D721Med (cell line): Measurements from ENCODE around the gene TMEM127.
"Not testable (repeated sequence)": the region's sequence is repeated elsewhere in the genome, so short reads cannot be mapped to it uniquely, and the experiment has no call there.

ENCODE experiments used
- DNase-seq: peaks from one replicate; pipeline ENCODE4 v3.0.0; 2011; ENCODE audit warnings: low spot score; ENCODE audit not compliant: insufficient read length
- FAIRE-seq: peaks from 2 replicates; lab custom pipeline; 2011; peaks lifted over from hg19 to GRCh38; lab: Jason Lieb, UNC
- TF ChIP-seq, protein P1 (sequence below): IDR thresholded peaks from 2 replicates; pipeline ENCODE4 v1.5.1; 2012; ENCODE audit warnings: mild to moderate bottlenecking, control low read depth; ENCODE audit not compliant: insufficient read depth; ENCODE audit errors: missing control alignments

The TMEM127 gene

DNA sequence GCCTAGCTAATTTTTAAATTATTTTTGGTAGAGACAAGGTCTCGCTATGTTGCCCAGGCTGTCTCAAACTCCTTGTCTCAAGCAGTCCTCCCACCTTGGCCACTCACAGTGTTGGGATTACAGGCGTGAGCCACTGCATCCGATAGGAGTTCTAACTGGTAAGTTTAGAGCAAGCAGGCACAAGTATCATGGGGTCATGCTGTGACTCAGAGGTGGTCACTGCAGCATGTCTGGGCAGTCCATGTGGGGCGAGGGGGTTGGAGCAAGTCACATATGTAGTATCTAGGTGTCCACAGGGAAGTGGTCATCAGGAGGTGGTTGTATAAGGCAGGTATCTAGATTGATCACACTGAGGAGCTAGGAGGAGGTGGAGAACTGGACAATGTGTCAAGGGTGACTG lies 34.5 kb downstream of the TMEM127 start:
- TF ChIP-seq, protein P1, sequence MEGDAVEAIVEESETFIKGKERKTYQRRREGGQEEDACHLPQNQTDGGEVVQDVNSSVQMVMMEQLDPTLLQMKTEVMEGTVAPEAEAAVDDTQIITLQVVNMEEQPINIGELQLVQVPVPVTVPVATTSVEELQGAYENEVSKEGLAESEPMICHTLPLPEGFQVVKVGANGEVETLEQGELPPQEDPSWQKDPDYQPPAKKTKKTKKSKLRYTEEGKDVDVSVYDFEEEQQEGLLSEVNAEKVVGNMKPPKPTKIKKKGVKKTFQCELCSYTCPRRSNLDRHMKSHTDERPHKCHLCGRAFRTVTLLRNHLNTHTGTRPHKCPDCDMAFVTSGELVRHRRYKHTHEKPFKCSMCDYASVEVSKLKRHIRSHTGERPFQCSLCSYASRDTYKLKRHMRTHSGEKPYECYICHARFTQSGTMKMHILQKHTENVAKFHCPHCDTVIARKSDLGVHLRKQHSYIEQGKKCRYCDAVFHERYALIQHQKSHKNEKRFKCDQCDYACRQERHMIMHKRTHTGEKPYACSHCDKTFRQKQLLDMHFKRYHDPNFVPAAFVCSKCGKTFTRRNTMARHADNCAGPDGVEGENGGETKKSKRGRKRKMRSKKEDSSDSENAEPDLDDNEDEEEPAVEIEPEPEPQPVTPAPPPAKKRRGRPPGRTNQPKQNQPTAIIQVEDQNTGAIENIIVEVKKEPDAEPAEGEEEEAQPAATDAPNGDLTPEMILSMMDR, result no peak
- DNase-seq (no peak), FAIRE-seq (no peak)

DNA sequence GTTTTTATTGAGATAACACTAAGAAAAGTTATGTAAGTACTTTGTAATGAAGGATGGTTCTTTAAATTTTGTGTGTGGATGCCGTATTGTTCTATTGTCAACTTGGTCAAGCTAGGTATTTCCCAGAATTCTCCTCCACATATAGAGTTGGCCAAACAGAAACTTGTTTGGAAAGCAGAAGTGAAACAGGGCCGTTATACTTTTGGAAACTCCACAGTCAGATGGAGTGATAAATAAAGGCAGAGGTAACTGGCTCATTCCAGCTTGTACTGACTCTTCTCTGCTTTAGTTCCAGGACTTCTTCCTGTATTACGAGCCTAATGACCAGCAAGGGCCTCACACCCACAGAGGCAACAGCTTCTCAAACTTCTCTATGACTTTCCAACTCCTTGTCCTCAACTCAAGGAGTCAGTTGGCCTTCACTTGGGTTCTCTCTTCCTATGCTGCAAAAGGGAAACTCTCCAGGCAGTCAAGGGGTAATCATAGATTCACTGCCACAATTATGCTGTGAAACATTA lies 40.7 kb downstream of the TMEM127 start:
- FAIRE-seq (no peak), DNase-seq (no peak)

DNA sequence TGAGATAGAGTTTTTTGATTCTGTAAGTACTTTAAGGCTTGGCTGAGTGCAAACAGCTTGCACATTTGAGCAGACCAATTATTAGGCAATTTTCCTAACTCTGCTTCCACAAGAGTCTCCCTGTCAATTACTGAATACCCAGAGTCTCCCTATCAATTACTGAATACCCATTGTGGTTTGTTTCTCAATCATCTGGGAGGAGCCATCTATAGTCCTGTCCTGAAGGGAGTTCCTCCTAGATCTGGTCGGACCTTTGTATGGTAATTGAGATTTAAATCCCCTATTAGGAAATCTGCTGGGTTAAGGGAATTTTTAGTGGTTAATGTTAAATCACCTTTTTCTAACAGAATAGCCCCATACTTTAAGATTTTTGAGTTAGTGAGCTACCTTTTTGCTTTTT lies 44.7 kb downstream of the TMEM127 start:
- not testable (repeated sequence) for DNase-seq, FAIRE-seq

More for the DNA sequence above, 40.7 kb downstream of the TMEM127 start:
- TF ChIP-seq, protein P1, result no peak

DNA sequence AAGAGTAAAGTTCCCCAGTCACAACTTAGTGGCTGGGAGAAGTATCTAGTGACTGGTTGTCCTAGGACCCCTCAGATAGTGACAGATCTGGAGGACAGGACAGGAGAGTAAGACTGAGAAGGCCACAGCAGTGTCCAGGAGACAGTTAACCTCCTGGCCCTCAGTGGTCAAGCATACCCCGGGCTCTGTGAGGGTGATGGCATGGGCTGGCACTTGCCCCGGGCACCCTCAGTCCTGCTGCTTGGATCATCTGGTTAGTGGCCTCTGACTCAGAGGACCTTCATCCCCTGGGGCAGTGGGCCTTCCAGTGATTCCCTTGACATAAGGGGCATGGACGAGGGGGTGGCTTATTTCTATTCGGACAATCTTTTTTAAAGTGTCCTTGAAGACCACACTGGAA lies 45.8 kb downstream of the TMEM127 start:
- DNase-seq, result not testable (repeated sequence)

DNA sequence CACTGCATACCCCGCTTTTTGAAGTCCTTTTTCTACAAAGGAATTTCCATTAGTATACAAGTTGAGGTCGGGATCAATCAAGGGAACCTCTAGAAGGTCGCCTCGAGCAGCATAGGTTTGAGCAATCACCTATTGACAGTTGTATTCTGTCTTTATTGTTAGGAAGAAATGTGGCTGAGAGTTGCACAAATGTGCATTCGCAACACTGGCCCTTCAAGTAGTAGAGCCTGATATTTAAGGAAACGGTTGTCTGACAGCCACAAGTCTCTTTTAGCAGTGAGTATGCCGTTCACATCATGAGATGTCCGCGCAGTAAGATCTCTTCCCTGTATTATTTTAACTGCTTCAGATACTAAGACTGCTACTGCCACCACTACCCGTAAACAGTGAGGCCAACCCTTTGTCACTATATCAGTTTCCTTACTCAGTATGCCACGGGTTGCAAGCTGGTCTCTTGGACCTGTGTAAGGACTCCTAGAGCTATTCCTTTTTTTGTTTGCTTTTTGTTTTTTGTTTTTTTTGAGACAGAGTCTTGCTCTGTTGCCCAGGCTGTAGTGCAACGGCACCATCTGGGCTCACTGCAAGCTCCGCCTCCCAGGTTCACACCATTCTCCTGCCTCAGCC lies 47.2 kb downstream of the TMEM127 start:
- TF ChIP-seq, protein P1, result no peak
- DNase-seq (no peak), FAIRE-seq (no peak)

More for the DNA sequence above, 45.8 kb downstream of the TMEM127 start:
- not testable (repeated sequence) for FAIRE-seq

DNA sequence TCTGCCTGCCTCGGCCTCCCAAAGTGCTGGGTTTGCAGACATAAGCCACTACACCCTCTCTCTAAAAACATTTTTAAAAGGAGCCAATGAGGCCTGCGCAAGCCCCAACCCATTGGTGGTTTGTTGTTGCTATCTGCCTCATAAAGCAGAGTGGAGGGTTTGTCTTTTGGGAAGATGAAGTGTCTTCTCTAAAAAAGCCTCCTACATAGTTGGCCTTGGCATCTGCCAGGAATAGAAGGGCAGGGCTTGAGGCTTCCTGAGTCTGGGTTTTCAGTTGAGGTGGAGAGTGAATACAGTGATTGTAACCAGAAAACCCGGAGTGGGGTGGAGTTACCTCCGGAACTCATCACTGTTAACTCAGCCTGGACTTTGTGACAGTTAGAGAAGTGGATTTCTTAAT lies 51.2 kb downstream of the TMEM127 start:
- TF ChIP-seq, protein P1, result no peak
- no peak for DNase-seq
- FAIRE-seq, result no peak

DNA sequence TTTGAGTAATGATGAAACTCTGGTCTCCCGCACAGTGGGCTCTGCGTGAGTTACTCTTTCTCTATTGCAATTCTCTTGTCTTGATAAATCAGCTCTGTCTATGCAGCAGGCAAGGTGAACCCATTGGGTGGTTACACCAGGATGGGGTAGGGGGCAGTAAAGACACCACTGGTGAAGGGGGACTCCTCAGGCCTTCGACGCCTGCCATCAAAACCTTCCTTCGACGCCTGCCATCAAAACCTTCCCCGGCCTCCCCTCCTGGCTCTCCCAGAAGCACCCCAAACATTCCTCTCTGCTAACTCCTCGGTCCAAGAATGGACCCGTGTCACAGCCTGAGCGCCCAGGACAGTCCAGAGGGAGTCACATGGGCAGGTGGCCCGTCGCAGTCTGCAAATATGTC lies 52.4 kb downstream of the TMEM127 start:
- DNase-seq (no peak), FAIRE-seq (no peak)

DNA sequence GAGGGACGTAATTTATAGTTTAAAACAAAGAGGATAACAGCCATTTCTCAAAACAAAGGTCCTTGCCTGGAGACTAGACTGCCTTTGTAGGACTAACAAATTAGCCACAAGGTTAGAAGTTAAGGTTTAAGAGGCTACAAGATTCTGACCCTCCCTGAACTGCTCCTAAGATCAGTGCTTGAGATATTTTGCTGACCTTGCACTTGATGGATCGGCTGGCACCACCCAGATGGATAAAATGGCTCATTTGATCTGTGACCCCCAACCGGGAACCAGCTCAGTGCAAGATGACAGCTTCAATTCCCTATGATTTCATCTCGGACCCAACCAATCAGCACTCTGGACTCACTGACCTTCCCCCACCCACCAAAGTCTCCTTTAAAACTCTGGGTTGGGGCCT lies 53.5 kb downstream of the TMEM127 start:
- DNase-seq (no peak), FAIRE-seq (no peak)
- TF ChIP-seq, protein P1, result no peak

More for the DNA sequence above, 52.4 kb downstream of the TMEM127 start:
- TF ChIP-seq, protein P1, result no peak
